HG03095 (cell line): Measurements from ENCODE around the gene SIM2.

Experiments used
- ATAC-seq: cut with Tn5 transposase; IDR thresholded peaks from one replicate; pipeline ENCODE4 v1.9.1; 2021; ENCODE audit warnings: moderate library complexity; ENCODE audit not compliant: unreplicated experiment

The SIM2 gene

DNA sequence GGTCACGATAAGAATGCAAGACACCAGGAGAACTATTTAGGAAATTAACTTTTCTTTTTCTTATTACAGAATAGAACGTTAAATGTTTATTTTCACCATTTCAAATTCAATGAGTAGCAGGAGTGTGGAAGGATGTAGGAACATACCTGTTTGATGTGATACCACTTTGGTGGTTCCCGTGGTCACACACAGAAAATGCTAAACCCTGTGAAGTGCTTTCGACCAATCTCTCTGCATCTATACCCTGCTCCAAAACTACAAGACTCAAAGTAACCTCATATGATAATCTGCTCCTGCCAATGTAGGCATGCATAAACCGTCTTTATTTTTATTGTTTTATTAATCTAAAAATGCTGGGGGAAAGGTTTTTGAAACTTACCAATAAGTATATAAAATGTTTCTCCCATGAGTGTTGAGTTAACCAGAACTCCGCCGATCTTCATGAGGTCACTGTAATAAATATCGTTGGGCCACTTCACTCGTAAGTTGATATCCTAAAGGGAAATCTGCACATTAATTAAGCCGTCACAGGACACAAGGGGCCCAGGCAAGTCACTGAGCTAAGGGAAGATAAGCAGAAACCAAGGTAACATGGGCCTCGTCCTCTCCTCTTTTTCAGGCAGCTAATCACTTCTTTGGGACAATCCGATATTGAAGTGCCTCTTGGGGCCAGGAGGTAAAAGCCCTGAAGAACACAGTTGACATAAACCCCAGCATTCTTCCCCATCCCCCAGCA lies 60.6 kb downstream of the SIM2 start:
- ATAC-seq: no peak

DNA sequence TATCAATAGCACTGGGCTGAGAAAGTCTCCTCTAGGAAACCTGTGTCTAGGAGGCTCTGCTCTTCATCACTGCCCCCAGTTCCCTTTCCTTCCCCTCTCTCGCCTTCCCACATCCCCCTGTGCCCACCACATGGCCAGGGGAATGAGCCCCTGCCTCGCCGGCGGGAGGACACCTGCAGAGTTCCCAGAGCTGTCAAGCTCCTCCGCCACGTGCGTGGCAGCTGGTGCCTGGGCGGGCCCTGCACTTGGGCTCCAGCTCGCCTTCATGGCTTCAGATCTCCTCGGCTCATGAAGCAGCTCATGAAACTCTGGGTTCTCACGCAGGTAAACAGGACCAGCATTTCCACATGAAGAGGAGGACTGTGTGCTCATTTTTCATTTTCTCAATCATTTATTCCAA lies 62.8 kb downstream of the SIM2 start:
- ATAC-seq: no peak

DNA sequence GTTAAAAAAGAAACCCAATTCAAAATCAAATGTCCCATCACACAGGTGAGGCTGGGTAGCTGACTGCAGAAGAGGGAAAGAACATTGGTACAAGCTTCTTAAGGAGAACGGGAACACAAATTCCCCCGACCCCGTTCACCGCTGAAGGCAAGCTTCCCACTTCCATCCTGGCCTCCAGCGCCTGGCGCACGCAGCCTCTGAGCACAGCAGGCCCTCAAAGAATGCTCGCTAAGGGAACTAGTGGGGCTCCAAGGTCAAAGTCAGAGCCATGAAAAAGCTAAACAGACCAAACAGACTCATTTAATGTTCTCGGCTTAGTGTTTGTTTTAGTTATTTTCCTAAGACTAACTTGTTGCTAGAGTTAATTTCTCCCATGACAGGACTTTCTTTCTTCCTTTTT lies 63.7 kb downstream of the SIM2 start:
- no peak for ATAC-seq

DNA sequence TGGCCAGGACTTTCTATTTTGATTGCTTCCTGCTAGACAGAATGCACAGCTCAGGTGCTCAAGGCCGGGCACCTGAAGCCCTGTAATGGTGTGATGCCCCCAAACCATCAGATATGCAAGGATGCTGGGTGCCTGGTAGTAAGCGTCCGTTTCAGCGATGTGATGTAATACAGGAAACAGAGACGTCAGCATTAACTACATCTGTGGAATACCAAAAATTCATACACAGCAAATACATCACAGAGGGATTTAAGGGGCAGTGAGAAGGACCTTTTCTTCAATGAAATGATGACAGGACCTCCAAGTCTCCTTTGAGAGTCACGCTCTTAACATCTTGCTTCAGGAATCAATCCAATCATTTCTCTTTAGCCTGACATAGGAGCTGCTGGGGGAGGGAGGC lies 64.4 kb downstream of the SIM2 start:
- no peak for ATAC-seq

DNA sequence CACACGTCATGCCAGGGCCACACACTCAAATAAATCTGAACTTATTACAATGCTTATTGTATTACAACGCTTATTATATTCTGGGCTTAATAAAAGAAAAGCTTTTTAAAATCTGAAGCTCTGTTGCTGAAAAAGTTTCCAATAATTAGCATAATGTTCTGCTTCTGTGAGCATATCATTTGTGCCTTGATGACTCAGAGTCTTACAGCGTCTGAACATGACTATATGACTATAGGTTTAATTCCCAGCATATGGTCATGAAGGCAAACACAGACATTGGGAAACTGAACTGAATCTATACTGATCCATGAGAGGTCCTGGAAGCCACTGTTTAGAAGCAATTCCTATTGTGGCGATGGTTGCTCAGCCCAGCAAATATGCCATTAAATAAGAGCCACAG lies 66.3 kb downstream of the SIM2 start:
- no peak for ATAC-seq

DNA sequence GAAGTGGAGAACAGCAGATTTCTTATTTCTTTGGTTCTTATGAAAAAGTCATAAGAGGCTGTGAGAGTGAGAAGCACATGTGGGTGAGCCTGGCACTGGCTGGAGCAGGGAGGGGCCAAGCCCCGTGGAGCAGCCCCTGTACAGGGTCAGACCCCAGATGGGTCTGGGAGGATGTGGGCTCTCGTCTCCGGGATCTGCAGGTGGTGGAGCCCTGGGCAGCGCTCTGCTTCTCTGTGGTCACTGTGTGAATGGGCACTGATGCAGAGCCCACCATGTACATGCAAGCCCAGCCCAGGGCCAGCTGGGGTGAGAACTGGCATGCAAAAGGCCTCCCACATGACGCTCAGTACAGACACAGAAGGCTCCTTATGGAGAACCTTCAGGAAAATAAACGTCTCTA lies 67.6 kb downstream of the SIM2 start:
- no peak for ATAC-seq

DNA sequence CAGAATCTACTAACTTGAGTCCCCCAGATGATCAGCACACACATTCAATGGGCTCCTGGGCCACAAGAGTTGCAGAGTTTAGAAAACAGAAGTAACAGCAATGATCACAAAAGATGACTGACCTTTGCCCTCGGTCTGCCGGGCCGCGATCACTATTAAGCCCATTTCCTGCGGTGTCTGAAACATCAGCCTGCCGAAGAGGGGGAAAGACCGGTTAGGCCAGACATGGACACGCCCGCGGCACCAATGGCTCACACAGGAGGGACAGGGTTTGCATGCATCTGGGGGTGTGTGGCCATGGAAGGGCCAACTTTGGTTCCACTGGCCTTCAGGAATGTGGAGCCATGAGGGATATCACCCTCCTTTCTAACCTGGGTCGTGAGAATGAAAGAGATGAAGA lies 68.2 kb downstream of the SIM2 start:
- no peak for ATAC-seq

DNA sequence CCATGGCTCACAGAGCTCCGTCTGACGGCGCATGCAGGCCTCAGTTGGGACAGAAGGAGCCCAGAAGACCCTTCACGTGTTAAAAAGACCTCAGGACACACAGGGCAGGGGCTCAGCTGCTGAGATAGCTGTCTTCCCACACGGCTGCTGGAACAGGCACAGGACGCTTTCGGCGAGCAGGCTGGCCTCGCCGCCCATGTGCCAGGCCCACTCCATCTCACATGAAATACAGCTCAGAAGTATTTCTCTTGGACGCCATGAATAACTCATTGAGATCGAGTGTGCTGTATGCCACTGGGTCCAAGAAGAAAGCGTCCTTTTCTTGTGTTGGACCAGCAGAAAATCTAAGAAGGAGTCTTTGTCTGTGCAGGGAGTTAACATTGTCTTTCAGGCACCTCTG lies 69.6 kb downstream of the SIM2 start:
- ATAC-seq: no peak

DNA sequence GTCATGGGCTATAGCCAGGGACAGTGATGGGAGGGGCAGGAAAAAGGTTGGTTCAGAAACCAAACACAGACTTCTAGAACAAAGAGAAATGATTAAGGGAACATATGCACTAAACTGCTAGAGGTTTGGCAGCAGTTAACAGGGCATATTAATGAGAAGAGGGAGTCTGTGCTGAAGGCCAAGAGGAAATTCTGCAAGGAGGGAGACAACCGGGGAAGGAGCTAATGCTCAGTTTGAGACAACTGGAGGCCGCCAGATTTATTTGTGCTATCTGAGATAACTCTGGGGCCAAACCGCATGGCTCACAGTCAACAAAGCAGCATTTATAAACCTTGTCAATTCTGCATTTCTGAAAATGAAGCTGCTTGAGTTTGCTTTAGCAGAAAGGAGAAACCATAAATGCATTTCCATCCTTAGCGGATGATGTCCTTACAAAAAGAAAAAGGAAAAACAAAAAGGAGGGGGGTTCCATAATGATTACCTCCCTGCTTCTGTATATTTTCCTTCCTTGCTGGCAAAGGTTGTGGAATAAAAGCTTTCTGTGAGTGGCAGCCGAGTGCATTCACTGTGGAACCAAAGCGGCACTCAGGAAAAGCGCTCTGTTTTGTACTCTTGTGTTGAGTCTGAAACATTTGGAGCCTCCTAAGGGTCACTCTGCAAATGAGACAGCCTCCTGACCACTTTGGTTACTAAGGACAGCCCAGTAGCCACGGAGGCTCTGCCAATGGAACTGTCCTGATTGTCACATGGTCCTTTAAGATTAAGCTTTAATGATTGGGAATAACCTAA lies 70.3 kb downstream of the SIM2 start:
- no peak for ATAC-seq

DNA sequence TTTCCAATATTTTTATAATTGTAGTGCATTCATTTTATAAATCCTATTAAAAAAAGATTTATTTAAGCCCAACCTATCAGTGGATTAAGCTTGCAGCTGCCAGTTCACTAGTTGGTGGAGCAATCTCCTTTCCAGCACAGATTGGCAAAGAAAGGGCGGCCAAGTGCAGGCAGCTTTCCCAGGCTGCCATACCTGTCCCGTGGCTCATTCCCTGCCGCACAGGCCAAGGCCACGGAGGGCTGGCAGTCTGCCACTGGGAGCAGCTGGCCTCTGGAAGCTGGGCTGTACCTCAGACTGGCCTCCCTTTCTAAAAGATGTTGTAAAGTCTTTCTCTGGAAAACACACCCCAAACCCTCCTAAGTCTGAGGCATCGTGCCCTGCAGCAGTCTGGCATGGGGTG lies 74.2 kb downstream of the SIM2 start:
- ATAC-seq: no peak

DNA sequence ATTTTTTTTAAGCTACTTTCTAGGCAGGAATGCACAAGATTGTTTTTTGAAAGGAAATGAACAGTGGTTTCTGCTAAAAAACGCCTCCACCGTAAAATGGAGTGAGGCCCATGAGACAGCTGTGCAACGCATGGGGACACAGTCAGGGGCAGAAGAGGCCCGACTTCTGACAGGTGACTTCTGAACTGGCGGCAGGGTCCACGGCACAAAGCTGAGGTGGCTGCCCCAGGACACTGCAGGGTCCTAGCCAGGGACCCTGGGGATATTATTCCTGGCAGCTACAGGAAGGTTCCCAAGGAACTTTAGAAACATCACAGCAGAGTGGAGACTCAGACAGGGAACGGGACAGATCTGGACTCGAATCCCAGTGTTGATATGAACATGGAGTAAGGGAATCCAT lies 75.1 kb downstream of the SIM2 start:
- no peak for ATAC-seq

DNA sequence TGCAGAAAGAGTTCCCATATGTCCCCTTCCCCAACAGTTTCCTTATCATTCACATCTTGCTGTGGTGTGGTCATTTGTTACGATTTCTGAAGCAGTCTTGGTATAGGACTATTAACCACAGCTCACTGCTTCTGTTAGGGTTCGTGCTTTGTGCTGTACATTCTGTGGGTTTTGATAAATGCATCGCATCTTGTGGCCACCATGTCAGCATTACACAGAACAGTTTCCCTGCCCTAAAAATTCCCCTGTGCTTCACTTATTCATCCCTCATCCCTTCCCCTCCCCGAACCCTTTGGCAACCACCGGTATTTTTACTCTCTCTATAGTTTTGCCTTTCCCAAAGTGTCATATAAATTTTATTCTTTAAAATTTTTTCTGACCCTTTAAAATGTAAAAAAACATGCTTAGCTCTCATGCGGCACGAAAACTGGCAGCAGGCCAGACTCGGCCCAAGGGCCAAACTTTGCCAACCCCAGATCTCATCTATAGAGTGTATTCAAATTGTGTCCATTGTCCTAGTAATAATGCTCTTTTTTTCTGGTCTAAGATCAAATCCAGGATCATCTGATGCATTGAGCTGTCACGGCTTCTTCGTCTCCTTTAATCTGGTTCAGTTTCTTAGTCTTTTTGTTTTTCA lies 78.2 kb downstream of the SIM2 start:
- no peak for ATAC-seq

DNA sequence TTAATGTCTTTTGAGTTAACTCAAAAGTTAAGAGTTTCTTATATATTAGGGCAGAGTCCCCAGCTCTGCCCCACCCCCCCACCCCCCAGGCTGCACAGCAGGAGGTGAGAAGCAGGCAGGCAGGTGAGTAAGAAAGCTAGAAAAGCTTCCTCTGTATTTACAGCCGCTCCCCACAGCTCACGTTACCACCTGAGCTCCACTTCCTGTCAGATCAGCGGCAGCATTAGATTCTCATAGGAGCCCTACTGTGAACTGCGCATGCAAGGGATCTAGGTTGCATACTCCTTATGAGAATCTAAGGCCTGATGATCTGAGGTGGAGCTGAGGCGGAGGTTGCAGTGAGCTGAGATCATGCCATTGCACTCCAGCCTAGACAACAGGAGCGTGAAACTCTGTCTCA lies 81.9 kb downstream of the SIM2 start:
- ATAC-seq: no peak

DNA sequence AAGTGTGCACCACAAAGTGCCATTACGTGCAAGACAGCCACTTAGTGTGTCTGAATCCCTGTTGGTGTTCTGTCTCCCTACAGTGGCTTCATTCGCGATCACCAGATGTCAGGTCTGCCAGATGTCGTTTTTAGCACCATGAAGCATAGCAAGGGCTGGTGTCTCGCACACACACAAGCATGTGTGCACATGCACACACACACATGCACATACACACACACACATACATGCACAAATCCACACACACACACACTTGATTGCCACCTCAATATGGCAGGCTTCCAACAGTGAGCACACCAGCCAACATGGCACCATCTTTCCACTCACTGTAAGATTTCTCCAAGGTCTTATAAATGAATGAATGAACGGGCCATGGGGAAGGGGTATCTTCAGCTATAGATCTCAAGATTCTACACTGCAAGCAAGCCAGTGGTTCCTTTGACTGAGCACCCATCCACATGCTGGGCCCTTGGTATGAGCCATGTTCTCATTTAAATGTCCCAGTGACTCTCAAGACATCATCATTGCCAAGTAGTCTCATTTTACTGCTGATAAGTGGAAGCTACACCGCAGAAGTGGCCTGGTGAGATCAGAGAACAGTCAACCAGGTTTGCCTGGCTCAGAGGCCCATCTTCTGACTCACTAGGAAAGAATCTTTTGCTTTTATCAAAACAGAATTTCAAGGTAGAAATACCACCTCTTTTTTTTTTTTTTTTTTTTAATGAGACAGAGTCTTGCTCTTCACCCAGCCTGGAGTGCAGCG lies 84.9 kb downstream of the SIM2 start:
- no peak for ATAC-seq

DNA sequence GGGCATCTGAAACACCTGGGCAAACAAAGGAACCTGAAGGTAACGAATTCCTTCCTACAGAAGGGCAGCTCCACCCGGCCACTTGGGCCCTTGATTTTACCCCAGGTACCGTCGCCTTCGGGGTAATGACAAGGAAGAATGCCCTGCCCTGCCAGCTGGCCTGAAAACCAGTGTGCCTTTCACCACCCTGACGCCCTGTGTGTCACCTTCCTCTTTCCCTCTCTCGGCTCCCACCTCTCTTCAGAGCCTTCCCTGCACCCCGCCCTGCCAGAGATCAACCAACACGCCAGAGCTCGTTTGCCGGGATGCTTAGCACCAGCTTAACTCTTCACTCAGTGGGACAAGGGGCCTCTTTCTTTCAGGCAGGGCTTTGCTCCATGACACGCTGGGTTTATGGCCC lies 86.0 kb downstream of the SIM2 start:
- no peak for ATAC-seq

DNA sequence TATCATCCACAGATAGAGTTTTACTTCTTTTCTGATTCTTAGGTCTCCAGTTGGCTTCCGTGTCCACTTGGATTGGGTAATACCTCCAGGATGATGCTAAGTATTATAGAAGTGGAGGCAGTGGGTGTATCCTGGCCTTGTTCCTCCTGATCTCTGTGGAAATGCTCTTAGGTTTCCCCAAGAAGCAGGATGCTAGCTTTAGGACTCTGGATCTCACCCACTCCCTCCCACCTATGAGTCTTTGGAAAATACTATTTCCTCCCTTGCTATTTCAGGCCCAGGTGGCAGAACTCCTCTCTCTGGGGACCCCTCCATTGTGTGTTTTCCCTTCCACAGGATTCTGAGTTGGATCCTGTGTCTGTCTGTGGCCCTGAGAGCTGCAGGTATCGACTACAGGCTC lies 86.7 kb downstream of the SIM2 start:
- ATAC-seq: no peak

DNA sequence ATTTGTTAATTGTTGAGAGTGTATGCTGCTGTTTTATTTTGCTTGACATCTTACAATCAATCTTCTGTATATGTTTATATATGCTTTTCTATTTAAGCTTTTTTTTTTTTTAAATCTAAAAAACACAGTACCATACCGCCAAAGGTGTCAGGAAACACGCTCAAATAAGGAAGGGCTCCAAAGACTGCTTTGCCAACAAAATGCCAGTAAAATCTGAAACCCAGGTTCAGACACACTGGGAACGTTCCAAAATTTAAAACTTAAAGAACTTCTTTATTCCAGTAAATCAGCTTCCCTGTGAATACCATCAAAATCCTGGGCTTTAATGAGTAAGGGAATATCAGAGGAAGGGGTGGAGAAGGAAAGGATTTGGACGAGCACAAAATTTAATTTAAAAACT lies 87.3 kb downstream of the SIM2 start:
- ATAC-seq: no peak

DNA sequence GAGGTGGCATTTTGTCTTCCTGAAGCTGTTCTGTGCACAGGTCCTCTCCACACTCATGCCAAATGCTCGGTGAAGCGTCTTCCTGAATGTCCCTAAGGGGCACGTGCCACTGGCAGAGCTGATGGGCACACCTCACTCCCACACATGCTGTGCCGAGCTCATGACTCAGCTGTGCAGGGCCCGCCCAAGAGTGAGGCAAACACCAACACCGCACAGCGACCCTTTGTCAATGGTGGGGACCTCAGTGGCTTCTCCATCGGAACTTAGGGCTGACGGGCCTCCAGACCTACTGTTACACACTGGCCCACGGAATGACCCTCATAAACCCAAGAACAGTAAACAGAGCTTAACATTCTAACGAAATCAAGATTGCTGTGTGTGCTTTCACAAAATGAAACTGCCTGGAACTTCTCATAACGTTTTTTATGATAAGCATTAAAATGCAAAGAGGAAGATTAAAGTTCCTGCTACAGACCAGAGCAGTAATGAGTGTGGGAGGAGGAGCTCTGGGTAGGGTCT lies 89.3 kb downstream of the SIM2 start:
- ATAC-seq: no peak

DNA sequence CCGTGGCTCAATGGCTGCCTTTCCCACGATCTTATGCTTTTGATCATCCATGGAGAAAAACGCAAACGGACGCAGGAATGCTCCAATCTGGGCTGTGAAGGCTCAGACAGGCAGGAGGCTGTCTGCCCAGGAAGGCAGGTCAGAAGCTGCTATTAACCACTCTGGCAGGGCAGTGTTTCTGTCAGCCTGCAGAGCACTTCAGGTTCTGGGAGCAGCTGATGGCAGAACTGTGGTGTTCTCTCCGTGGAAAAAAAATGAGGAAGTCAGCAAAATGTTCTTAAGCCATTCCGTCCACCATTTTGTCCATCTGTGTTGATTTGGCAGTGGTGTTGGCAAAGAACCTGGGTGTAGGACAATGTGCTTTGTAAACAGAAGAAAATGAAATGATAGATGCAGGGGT lies 91.7 kb downstream of the SIM2 start:
- ATAC-seq: no peak

DNA sequence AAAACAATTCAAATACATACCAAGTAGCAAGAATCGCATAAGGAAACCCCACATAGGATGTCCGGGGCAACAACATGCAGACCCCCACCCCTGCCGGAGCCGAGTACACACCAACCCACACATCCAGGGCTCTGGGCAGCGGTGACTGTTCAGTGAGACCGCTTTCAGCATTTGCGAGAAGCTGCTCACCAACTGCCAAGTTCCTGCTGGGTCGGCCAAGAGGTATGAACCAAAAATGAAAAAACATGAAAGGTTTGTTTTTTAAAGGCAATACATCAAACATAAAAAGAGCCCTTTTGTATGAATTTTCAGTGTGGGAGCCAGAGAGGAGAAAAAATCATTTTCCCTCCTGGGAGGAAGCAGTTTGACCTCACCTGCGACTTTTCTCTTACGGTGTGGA lies 92.3 kb downstream of the SIM2 start:
- no peak for ATAC-seq
